HG02884 (cell line): Measurements from ENCODE around the gene GPR6.

Experiments
- ATAC-seq: cut with Tn5 transposase; IDR thresholded peaks from one replicate; pipeline ENCODE4 v1.9.1; 2021; ENCODE audit warnings: mild to moderate bottlenecking, moderate library complexity; ENCODE audit not compliant: unreplicated experiment

The GPR6 gene

DNA sequence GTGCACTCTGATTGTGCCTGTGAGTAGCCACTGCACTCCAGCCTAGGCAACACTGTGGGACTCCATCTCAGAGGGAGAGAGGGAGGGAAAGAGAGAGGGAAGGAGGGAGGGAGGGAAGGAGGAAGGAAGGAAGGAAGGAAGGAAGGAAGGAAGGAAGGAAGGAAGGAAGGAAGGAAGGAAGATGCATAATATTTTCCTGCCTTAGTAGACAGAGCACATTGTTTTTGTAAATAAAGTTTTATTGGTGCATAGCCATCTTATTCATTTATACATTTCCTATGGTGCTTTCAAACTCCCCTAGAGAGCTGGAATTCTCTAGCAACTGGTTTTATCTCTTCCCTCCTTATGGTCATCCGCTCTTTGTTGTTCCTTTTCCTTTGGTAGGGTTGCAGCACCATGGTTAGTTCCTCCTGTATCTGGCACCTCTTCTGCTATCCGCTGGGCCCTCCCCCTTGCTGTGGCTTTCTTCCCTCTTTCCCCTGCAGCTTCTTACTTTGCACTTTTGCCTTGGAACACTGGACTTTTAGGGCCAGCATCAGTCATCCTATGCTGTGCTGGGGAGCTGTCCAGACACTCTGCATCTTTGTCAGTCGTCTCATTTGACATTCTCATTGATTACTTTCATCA lies 20.2 kb downstream of the GPR6 start:
- no peak for ATAC-seq

DNA sequence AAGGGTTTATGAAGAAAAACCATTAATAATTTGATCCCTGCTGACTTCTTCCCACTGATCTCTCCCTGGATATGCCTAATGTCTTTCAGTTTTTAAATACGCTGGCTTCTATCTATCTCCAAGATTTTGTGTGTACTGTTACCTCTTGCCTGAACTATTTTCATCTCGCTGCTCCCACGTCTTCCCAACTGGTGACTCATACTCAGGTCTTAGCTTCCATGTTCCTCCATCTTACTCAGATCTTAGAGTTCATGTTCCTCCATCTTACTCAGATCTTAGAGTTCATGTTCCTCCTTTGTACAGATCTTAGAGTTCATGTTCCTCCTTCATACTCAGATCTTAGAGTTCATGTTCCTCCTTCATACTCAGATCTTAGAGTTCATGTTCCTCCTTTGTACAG lies 21.6 kb downstream of the GPR6 start:
- ATAC-seq, result no peak

DNA sequence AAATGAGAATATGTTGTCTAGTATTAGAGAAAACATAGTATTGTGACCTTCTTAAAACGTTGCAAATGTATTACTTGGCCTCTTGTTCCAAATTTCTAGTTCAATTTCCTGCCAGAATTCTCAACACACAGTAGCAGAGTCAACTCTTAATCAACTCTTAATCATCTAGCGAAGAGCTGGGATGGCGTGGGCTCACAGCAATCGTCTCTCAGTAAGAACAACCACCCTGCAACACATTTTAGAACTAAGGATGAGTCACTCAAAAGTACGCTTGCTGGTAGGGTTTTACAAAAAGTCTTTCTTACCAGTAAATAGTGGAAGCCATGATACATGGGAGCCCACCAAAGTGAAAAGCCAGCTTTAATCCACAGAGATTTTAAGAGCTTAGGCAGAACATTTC lies 24.6 kb downstream of the GPR6 start:
- no peak for ATAC-seq

DNA sequence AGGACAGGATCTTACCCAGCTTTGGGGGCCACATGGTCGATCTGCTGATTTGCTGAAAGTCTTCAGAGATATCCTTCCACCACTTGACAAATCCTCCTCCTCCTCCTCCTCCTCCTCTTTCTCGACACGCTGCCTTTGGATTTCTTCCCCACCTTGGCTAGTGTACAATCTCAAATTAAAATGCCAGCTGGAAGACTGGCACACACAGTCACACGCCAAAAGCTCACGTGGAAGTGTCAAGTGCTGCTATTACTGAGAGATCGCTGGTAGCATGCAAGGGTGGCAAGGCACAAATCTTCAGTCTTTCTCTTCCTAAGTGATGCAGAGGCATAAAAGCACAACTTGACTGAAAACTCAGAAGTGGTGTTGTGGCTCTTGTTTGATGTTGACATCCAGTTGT lies 35.3 kb downstream of the GPR6 start:
- ATAC-seq, result no peak

DNA sequence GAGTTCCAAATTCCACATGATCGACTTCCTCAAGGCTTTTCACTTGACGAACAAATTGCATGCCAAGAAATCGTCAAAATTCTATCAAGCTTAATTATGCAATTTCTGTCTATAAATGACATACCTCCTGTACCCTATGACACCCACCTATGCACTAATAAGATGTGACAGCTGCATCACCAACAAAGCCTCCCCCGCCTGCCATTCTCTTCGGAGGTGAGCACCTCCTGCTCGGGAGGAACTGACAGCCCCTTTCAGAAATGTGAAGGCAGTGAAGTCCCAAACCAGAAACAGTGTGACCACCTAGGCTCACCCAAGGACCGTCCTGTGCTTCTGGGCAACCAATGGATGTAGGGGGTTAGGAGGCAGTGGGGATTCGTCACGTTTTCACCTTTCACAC lies 37.1 kb downstream of the GPR6 start:
- no peak for ATAC-seq

DNA sequence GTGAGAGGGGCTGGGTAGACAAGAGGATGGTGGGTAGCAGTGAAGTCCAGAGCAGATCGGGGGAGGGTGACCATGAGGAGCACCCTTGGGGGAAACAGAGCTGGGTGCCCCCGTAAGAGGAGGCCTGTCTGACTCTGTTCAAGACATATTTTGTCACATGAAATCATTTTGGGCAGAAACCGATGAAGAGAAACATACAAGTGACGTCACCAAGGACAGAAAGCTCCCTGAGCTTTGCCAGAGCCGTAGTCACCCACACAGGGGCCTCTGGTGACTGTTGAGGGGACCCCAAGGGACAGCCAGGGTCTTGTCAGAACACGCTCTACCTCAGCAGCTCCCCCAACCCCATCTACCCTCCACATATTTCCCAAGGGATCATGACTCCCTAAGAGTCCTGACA lies 39.2 kb downstream of the GPR6 start:
- ATAC-seq, result no peak

DNA sequence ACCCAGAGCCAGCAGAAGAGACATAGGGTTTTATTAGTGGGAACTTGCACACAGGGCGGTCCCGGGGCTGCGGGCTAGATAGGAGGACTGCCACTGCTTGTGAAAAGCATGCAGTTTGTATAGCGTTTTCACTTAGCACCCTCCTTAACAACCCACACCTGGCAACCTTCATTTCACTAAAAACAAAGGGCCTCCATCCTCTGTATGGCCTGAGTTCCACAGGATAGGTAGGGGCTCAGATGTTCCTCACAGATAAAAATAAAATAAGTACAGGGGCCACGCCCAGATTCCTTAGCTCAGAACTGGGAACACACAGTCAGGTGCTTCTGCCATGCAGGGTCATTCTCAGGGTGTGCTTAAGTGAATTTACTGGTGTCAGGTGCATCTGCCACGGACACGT lies 39.8 kb downstream of the GPR6 start:
- no peak for ATAC-seq

DNA sequence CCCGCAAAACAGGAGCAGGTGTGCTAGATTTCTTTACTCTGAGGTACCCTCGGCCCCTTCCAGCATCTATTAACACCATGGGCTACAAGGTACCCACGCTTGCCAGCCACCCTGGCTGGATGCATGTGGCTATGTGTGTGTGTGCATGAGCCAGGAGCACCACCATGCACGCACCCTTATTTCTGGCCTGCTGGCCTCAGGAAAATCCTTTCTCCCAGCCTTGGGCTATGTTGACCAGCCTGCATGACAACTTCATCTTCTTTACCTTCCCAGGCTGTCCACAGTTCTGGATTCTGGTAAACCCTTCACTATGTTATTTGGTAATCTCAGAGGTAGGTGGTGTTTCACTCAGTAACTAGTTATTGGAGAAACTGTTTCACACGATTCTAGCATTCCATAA lies 40.4 kb downstream of the GPR6 start:
- no peak for ATAC-seq

DNA sequence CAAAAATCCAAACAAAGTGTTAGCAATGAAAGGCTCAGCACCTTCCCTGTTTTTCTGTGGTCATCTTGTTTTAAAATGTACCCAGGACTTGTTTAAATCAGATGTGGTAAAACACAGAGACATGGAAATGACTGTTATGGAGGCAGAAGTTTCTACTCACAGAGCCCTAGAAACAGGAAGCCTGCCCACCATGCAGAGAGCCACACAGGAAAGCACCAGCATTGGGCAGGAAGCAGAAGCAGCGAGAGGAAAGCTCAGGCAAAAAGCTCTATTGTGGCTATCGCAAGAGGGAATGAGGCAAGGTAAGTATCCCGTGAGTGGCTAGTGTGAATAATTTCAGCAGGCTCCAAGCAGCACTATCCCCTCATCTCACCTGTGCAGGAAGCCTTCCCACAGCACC lies 42.8 kb downstream of the GPR6 start:
- ATAC-seq, result no peak

DNA sequence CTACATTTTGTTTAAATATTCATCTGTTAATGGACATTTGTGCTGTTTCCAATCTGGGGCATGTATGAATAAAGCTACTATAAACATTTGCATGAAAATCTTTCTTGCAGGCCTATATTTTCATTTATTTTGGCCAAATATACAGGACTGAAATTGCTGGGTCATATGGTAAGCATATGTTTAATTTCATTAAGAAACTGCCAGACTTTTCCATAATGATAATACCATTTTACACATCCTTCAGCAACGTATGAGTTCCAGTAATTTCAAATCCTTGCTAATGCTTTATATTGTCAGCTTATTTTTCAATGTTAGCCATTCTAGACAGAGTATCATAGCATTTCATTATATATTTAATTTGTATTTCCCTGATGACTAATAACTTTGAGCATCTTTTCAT lies 51.0 kb downstream of the GPR6 start:
- ATAC-seq, result no peak
